MCF 10A (cell line): ENCODE data around the gene SLC3A2. TPM values are rescaled to one million over a fixed set of nuclear protein-coding genes. Genes with fewer than 3 reads are reported as not detected.

Source experiments
- BruUV-seq: library from RNA; stranded (reverse); fragments of 400-500 nt; replicated peaks from 2 replicates; lab custom pipeline; 2021; lab: Mats Ljungman, UMichigan
- CTCF ChIA-PET: fragments of 300-600 bp; sonication (Branson Sonifier 250); formaldehyde crosslinking; extraction: SDS; loops from one replicate; lab custom pipeline; 2021; ENCODE audit warnings: antibody characterized with exemption, inconsistent platforms; lab: Yijun Ruan, JAX
- POLR2A ChIA-PET: fragments of 300-600, 350-650 bp; sonication (Branson Sonifier 250); formaldehyde crosslinking; extraction: SDS; loops from one replicate; lab custom pipeline; 2020; ENCODE audit warnings: antibody characterized with exemption, inconsistent platforms; lab: Yijun Ruan, JAX
- DNase-seq: peaks from one replicate; pipeline ENCODE4 v3.0.0-alpha.2; 2018; ENCODE audit not compliant: unreplicated experiment
- H3K27ac Mint-ChIP-seq: one replicate; pipeline ENCODE4 v1.8.0; 2022; ENCODE audit warnings: mild to moderate bottlenecking, low read depth, mixed read lengths; ENCODE audit not compliant: unreplicated experiment
- H3K27me3 Mint-ChIP-seq: one replicate; pipeline ENCODE4 v1.8.0; 2022; ENCODE audit warnings: mixed read lengths; ENCODE audit not compliant: insufficient read depth, unreplicated experiment
- H3K36me3 Mint-ChIP-seq: one replicate; pipeline ENCODE4 v1.8.0; 2022; ENCODE audit warnings: mild to moderate bottlenecking, moderate library complexity, mixed read lengths; ENCODE audit not compliant: insufficient read depth, unreplicated experiment
- H3K4me1 Mint-ChIP-seq: one replicate; pipeline ENCODE4 v1.8.0; 2022; ENCODE audit warnings: mixed read lengths; ENCODE audit not compliant: insufficient read depth, unreplicated experiment
- H3K4me3 Mint-ChIP-seq: one replicate; pipeline ENCODE4 v1.8.0; 2022; ENCODE audit warnings: mild to moderate bottlenecking, moderate library complexity, mixed read lengths; ENCODE audit not compliant: unreplicated experiment
- H3K9me3 Mint-ChIP-seq: one replicate; pipeline ENCODE4 v1.8.0; 2022; ENCODE audit warnings: mixed read lengths; ENCODE audit not compliant: unreplicated experiment
- intact Hi-C: fragments of 100-400 bp; cut with micrococcal nuclease; formaldehyde crosslinking; loops from 2 replicates; pipeline ENCODE4 v1.14.1; 2022
- total RNA-seq: library from RNA; stranded (reverse); gene quantifications from 2 replicates; pipeline ENCODE4 v1.2.3, GENCODE V29; 2022
- TF ChIP-seq, protein P1 (sequence below): fragments of 200-600 bp; IDR thresholded peaks from one replicate; pipeline ENCODE4 v1.8.0; 2022; ENCODE audit warnings: antibody characterized with exemption, mild to moderate bottlenecking; ENCODE audit not compliant: unreplicated experiment

SLC3A2 gene
- total RNA-seq, 1 experiment from 2014 or later = 896 TPM

- Mint-ChIP-seq H3K27ac (no peak overlapping the region), H3K27me3 (peaks cover 35% of the 10 kb centered on the region), H3K9me3 (no peaks in the 10 kb centered on the region), H3K4me3 (no peak overlapping the region), H3K36me3 (peaks cover 6% of the 10 kb centered on the region), H3K4me1 (no peaks in the 10 kb centered on the region)
- DNase-seq = no peak
- ChIA-PET POLR2A (no interaction called here), CTCF (interaction anchor here (0.8 to 2.6 kb wide), 2 partner anchors 11 kb away, joined by 4 to 16 read pairs; no protein-coding TSS in a partner anchor)
- TF ChIP-seq, protein P1, sequence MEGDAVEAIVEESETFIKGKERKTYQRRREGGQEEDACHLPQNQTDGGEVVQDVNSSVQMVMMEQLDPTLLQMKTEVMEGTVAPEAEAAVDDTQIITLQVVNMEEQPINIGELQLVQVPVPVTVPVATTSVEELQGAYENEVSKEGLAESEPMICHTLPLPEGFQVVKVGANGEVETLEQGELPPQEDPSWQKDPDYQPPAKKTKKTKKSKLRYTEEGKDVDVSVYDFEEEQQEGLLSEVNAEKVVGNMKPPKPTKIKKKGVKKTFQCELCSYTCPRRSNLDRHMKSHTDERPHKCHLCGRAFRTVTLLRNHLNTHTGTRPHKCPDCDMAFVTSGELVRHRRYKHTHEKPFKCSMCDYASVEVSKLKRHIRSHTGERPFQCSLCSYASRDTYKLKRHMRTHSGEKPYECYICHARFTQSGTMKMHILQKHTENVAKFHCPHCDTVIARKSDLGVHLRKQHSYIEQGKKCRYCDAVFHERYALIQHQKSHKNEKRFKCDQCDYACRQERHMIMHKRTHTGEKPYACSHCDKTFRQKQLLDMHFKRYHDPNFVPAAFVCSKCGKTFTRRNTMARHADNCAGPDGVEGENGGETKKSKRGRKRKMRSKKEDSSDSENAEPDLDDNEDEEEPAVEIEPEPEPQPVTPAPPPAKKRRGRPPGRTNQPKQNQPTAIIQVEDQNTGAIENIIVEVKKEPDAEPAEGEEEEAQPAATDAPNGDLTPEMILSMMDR = no peak
- no TSS peak for BruUV-seq
- intact Hi-C loops = no loop called here
Measured at GRCh38 chr11:62895501-62895900, 14.8 kb downstream of the SLC3A2 start.

DNA sequence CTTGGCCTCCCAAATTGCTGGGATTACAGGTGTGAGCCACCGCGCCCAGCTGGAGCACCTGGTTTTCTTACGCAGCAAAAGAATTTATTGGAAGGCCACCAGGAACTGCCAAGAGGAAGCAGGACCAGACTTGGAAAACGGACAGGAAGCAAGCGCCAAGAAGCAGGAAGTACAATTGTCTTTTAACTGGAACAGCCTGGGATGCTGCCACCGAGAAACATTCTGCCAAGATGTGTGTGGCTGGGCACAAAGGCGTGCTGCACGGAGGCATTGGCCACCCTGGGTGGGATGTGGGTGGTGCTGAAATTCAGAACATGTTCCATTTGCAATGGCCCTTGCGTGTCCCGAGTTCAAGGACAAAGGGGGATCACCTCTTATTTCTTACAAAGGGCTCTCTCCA is 15.4 kb downstream of the SLC3A2 start:
- ChIA-PET CTCF (interaction anchor here (2.8 kb wide), 1 partner anchor 10 kb away, joined by 16 read pairs; no protein-coding TSS in a partner anchor), POLR2A (no interaction called here)
- intact Hi-C loops = no loop called here

DNA sequence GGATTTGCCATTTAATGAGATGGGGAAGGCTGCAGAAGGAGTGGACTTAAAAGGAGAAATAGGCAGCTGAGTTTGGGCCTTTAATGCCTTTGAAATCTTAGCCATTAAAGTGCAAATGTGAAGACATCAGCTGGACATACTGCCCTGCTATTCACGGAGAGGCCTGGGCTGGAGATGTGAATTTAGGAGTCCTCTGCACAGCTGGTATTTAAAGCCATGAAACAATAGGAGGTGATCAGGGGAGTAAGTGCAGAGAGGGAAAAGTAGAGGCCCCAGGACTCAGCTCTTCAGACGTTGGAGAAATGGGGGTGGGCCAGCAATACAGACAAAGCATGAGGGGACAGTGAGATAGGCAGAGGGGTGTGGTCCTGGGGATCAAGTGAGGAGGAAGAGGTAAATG is 16.6 kb downstream of the SLC3A2 start:
- TF ChIP-seq, protein P1 = no peak
- no peaks in the 10 kb centered on the region for H3K4me1 Mint-ChIP-seq
- H3K4me3 Mint-ChIP-seq = no peak overlapping the region
- ChIA-PET CTCF (interaction anchor here (0.8 to 2.8 kb wide), 5 partner anchors 9 to 126 kb away, joined by 3 to 16 read pairs (median 7); no protein-coding TSS in a partner anchor), POLR2A (no interaction called here)
- intact Hi-C loops = no loop called here
- peaks cover 51% of the 10 kb centered on the region for H3K27me3 Mint-ChIP-seq
- no peaks in the 10 kb centered on the region for H3K9me3 Mint-ChIP-seq
- DNase-seq = no peak
- no TSS peak for BruUV-seq
- no peak overlapping the region for H3K27ac Mint-ChIP-seq
- peaks cover 6% of the 10 kb centered on the region for H3K36me3 Mint-ChIP-seq

More for the DNA sequence above, 15.4 kb downstream of the SLC3A2 start:
- Mint-ChIP-seq H3K27ac (no peak overlapping the region), H3K9me3 (no peaks in the 10 kb centered on the region), H3K4me1 (no peaks in the 10 kb centered on the region), H3K36me3 (peaks cover 6% of the 10 kb centered on the region), H3K4me3 (no peak overlapping the region), H3K27me3 (peaks cover 40% of the 10 kb centered on the region)
- DNase-seq = no peak
- no TSS peak for BruUV-seq
- TF ChIP-seq, protein P1 = no peak

DNA sequence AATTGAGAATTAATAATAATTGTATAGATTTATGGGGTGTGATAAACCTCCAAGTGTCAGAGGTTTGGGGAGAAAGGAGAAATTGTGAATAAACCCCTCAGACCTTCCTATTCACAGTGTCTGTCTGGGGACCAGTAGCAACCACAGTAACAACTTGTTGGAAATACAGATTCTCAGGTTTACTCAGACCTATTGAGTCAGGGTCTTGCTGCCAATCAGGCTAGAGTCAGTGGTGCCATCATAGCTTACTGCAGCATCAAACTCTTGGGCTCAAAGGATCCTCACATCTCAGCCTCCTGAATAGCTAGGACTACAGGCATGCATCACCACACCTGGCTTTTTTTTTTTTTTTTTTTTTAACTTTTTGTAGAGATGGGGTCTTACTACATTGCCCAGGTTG is 17.3 kb downstream of the SLC3A2 start:
- Mint-ChIP-seq H3K27ac (no peak overlapping the region), H3K27me3 (peaks cover 53% of the 10 kb centered on the region), H3K4me3 (no peak overlapping the region), H3K4me1 (no peaks in the 10 kb centered on the region), H3K36me3 (peaks cover 6% of the 10 kb centered on the region), H3K9me3 (no peaks in the 10 kb centered on the region)
- BruUV-seq = no TSS peak
- TF ChIP-seq, protein P1 = no peak
- no peak for DNase-seq
- intact Hi-C loops = no loop called here
- ChIA-PET POLR2A (no interaction called here), CTCF (interaction anchor here (0.6 to 2.8 kb wide), 4 partner anchors 8 to 126 kb away, joined by 3 to 16 read pairs (median 3); no protein-coding TSS in a partner anchor)
